Neural progenitor cell (in vitro differentiated cells): ENCODE data around the gene MYO10.

Experiments used
- EZH2 ChIP-seq: fragments of 200-600 bp; sonication (generic); IDR thresholded peaks from 2 replicates; pipeline ENCODE4 v1.6.1; 2017; ENCODE audit warnings: antibody characterized with exemption, mild to moderate bottlenecking, moderate library complexity
- EZH2phosphoT487 ChIP-seq: fragments of 200-600 bp; sonication (generic); IDR thresholded peaks from 2 replicates; pipeline ENCODE4 v1.6.1; 2017; ENCODE audit warnings: antibody characterized with exemption
- TF ChIP-seq, protein P1 (sequence below): fragments of 200-600 bp; sonication (generic); IDR thresholded peaks from 2 replicates; pipeline ENCODE4 v1.5.1; 2017; ENCODE audit warnings: antibody characterized with exemption, mild to moderate bottlenecking

DNA sequence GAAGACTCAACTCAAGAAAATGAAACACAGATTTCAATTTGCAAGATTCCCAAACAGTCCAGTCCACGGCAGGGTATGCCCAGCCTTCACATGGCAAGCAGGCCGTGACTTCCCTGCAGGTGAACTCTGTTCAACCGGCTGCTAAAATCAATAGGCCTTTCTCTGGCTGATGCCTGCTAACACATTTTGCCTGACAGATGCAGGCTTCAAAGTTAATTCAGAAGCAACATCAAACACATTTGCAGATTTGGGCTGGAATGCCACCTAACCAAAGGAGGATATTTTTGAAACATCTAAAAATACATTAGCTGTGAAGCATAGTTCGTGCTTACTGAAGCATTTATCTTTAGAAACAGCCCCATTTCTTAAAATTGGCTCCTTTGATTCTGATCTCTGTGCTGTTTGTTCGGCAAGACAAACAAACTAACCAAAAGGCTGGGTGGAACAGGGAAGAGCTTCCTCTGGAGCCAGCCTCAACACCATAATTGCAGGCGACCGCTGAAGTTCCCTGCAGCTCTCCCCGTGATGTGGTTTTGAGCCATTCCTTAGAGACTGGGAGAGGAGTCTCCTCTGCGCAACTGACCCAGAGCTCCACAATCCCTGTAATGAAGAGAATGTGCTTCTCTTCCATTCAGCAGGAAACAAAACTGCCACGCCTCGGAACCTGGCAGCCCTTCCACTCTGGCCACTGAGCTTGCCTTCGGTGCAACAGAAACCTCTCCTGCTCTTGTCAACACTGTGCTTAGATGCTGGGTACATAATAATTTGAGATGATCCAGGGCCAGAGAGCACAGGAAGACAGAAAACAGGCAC, 126.5 kb downstream of the MYO10 start:
- TF ChIP-seq, protein P1, sequence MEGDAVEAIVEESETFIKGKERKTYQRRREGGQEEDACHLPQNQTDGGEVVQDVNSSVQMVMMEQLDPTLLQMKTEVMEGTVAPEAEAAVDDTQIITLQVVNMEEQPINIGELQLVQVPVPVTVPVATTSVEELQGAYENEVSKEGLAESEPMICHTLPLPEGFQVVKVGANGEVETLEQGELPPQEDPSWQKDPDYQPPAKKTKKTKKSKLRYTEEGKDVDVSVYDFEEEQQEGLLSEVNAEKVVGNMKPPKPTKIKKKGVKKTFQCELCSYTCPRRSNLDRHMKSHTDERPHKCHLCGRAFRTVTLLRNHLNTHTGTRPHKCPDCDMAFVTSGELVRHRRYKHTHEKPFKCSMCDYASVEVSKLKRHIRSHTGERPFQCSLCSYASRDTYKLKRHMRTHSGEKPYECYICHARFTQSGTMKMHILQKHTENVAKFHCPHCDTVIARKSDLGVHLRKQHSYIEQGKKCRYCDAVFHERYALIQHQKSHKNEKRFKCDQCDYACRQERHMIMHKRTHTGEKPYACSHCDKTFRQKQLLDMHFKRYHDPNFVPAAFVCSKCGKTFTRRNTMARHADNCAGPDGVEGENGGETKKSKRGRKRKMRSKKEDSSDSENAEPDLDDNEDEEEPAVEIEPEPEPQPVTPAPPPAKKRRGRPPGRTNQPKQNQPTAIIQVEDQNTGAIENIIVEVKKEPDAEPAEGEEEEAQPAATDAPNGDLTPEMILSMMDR: no peak
- no peak for TF ChIP-seq EZH2
- TF ChIP-seq EZH2phosphoT487: no peak
